ENCODE data around the gene EEF1A1. TPM values are rescaled to one million over a fixed set of nuclear protein-coding genes. Genes with fewer than 3 reads are reported as not detected.
"Not testable (repeated sequence)": the region's sequence is repeated elsewhere in the genome, so short reads cannot be mapped to it uniquely, and the experiment has no call there.

Gene EEF1A1
- total RNA-seq, 3 donors from 2014 or later = 12,629 to 16,405 (median 13,038) TPM

- Histone ChIP-seq H3K9me3 (no peaks in the 10 kb centered on the region), H3K27ac (no peak overlapping the region), H3K4me3 (no peak overlapping the region), H3K4me1 (no peaks in the 10 kb centered on the region), H3K36me3 (no peaks in the 10 kb centered on the region), H3K27me3 (no peaks in the 10 kb centered on the region)
- TF ChIP-seq POLR2AphosphoS5 (IDR thresholded peaks at IDR 0.05) (no peak), CTCF (IDR thresholded peaks at IDR 0.05) (no peak), POLR2A (IDR thresholded peaks at IDR 0.05) (no peak)
- no peak for DNase-seq (ENCODE audit: low spot score in 2 of 2)
- intact Hi-C loops (cut with DNase I; ENCODE audit: low total_unique reads) = no loop called here
Observed at GRCh38 chr6:73506246-73506645, 14.6 kb downstream of the EEF1A1 start.

- intact Hi-C loops (cut with DNase I; ENCODE audit: low total_unique reads); H3K27ac ChIP-seq; H3K4me1 ChIP-seq; H3K36me3 ChIP-seq; H3K27me3 ChIP-seq; H3K4me3 ChIP-seq; H3K9me3 ChIP-seq; DNase-seq (ENCODE audit: low spot score in 2 of 2): not testable (repeated sequence)
Observed at GRCh38 chr6:73505705-73506104, 15.1 kb downstream of the EEF1A1 start.

DNA sequence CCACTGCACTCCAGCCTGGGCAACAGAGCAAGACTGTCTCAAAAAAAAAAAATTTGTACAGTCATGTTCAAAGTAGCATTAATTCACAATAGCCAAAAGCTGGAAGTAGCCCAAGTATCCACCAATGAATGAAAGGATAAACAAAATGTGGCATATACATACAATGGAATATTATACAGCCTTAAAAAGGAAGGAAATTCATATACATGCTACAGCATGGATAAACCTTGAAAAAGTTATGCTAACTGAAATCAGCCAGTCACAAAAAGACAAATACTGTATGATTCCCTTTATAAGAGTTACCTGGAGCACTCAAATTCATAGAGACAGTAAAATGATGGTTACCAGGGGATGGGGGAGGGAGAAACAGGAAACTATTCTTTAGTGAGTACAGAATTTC lies 15.7 kb downstream of the EEF1A1 start:
- no peak overlapping the region for H3K4me3 ChIP-seq
- no peaks in the 10 kb centered on the region for H3K36me3 ChIP-seq
- H3K27ac ChIP-seq = no peak overlapping the region
- intact Hi-C loops (cut with DNase I; ENCODE audit: low total_unique reads) = no loop called here
- H3K9me3 ChIP-seq = no peaks in the 10 kb centered on the region
- no peak for DNase-seq (ENCODE audit: low spot score in 2 of 2)
- H3K4me1 ChIP-seq = no peaks in the 10 kb centered on the region
- no peak for TF ChIP-seq POLR2AphosphoS5 (IDR thresholded peaks at IDR 0.05)
- no peak for TF ChIP-seq CTCF (IDR thresholded peaks at IDR 0.05)
- TF ChIP-seq POLR2A (IDR thresholded peaks at IDR 0.05) = no peak
- H3K27me3 ChIP-seq = no peaks in the 10 kb centered on the region

GRCh38 chr6:73504160-73504559 lies 16.7 kb downstream of the EEF1A1 start:
- H3K4me1 ChIP-seq = no peaks in the 10 kb centered on the region
- no peak for TF ChIP-seq CTCF (IDR thresholded peaks at IDR 0.05)
- no peak for TF ChIP-seq POLR2AphosphoS5 (IDR thresholded peaks at IDR 0.05)
- no peak for TF ChIP-seq POLR2A (IDR thresholded peaks at IDR 0.05)
- no peak overlapping the region for H3K4me3 ChIP-seq
- no peaks in the 10 kb centered on the region for H3K27me3 ChIP-seq
- no peak for DNase-seq (ENCODE audit: low spot score in 2 of 2)
- H3K36me3 ChIP-seq = no peaks in the 10 kb centered on the region
- H3K9me3 ChIP-seq = no peaks in the 10 kb centered on the region
- intact Hi-C loops (cut with DNase I; ENCODE audit: low total_unique reads) = no loop called here
- no peak overlapping the region for H3K27ac ChIP-seq

GRCh38 chr6:73503027-73503772 lies 17.6 kb downstream of the EEF1A1 start:
- H3K4me1 ChIP-seq = no peaks in the 10 kb centered on the region
- no peaks in the 10 kb centered on the region for H3K9me3 ChIP-seq
- no peaks in the 10 kb centered on the region for H3K27me3 ChIP-seq
- H3K36me3 ChIP-seq = no peaks in the 10 kb centered on the region
- intact Hi-C loops (cut with DNase I; ENCODE audit: low total_unique reads) = no loop called here
- H3K27ac ChIP-seq = no peak overlapping the region
- DNase-seq (ENCODE audit: low spot score in 2 of 2) = no peak
- no peak for TF ChIP-seq CTCF (IDR thresholded peaks at IDR 0.05)
- no peak for TF ChIP-seq POLR2AphosphoS5 (IDR thresholded peaks at IDR 0.05)
- no peak for TF ChIP-seq POLR2A (IDR thresholded peaks at IDR 0.05)
- H3K4me3 ChIP-seq = no peak overlapping the region

Data from breast epithelium (tissue), 4 donors.